ENCODE measurements around the gene MAP4K3. TPM values are rescaled to one million over a fixed set of nuclear protein-coding genes. Genes with fewer than 3 reads are reported as not detected.

Gene MAP4K3
- total RNA-seq, 1 experiment from 2014 or later, result 35.5 TPM

DNA sequence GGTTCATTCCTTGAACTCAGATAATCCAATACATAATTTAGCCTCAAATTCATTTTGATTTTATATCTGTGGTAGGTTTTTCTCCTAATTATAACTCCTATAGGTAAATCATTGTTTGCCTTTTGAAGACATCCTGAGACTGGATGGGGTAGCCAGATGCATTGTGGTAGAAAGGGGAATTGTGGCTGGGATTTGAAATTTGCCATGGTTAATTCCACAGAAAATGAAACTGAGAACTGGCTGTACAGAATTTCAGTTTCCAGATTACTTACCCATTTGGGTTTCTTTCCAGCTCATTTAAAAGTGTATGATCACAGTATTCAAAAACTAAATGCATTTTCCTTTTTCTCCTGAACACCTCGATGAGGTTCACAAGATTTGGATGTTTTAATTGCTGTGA lies 211.5 kb downstream of the MAP4K3 start:
- BruUV-seq (replicated peaks), result no TSS peak
- H3K4me3 ChIP-seq (ENCODE audit: low read depth, low read length, poor library complexity, severe bottlenecking), result no peak overlapping the region
- intact Hi-C loops (cut with micrococcal nuclease; ENCODE audit: unreplicated experiment), result no loop called here
- POLR2A ChIA-PET (ENCODE audit: low non-redundant PET), result no interaction called here
- no peak for DNase-seq (ENCODE audit: low spot score)
- no peak overlapping the region for H3K27ac ChIP-seq (ENCODE audit: low read depth, low read length, poor library complexity, severe bottlenecking)
- no peaks in the 10 kb centered on the region for H3K9me3 ChIP-seq (ENCODE audit: low read depth, low read length, poor library complexity, severe bottlenecking)
- H3K36me3 ChIP-seq (ENCODE audit: insufficient read depth, low read length, poor library complexity, severe bottlenecking), result no peaks in the 10 kb centered on the region
- no peak for TF ChIP-seq EZH2 (IDR thresholded peaks at IDR 0.05; ENCODE audit: borderline replicate concordance, low read depth, low read length, poor library complexity, severe bottlenecking)
- TF ChIP-seq, protein P1, sequence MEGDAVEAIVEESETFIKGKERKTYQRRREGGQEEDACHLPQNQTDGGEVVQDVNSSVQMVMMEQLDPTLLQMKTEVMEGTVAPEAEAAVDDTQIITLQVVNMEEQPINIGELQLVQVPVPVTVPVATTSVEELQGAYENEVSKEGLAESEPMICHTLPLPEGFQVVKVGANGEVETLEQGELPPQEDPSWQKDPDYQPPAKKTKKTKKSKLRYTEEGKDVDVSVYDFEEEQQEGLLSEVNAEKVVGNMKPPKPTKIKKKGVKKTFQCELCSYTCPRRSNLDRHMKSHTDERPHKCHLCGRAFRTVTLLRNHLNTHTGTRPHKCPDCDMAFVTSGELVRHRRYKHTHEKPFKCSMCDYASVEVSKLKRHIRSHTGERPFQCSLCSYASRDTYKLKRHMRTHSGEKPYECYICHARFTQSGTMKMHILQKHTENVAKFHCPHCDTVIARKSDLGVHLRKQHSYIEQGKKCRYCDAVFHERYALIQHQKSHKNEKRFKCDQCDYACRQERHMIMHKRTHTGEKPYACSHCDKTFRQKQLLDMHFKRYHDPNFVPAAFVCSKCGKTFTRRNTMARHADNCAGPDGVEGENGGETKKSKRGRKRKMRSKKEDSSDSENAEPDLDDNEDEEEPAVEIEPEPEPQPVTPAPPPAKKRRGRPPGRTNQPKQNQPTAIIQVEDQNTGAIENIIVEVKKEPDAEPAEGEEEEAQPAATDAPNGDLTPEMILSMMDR (conservative IDR thresholded peaks at IDR 0.05; ENCODE audit: low read depth, low read length), result no peak
- H3K27me3 ChIP-seq (replicated peaks; ENCODE audit: insufficient read depth, low read depth, low read length, poor library complexity), result no peaks in the 10 kb centered on the region
- H3K4me1 ChIP-seq (ENCODE audit: insufficient read depth, low read length, poor library complexity, severe bottlenecking), result no peaks in the 10 kb centered on the region
- CTCF ChIA-PET, result no interaction called here

DNA sequence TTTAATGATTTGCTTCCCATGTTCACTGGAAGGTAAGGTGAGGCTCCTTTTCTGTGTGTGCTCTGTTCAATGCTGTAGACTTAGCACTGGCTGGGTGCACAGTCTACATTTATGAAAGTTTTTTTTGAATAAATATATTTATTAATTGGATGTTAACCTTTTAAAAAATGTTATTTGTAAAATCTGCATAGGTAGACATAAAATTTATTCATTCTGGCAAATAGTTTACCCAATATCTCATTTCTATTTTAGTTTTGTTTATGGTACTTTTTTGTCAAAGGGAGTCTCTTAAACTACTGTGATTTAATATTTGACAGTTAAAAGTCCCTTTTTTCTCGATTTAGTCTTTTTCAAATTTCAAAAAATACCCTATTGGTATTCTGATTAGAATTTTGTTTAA lies 213.2 kb downstream of the MAP4K3 start:
- no peak for DNase-seq (ENCODE audit: low spot score)
- Histone ChIP-seq H3K4me1 (ENCODE audit: insufficient read depth, low read length, poor library complexity, severe bottlenecking) (no peaks in the 10 kb centered on the region), H3K27ac (ENCODE audit: low read depth, low read length, poor library complexity, severe bottlenecking) (no peak overlapping the region), H3K9me3 (ENCODE audit: low read depth, low read length, poor library complexity, severe bottlenecking) (no peaks in the 10 kb centered on the region), H3K36me3 (ENCODE audit: insufficient read depth, low read length, poor library complexity, severe bottlenecking) (no peaks in the 10 kb centered on the region), H3K27me3 (replicated peaks; ENCODE audit: insufficient read depth, low read depth, low read length, poor library complexity) (no peaks in the 10 kb centered on the region), H3K4me3 (ENCODE audit: low read depth, low read length, poor library complexity, severe bottlenecking) (no peak overlapping the region)
- BruUV-seq (replicated peaks), result no TSS peak
- intact Hi-C loops (cut with micrococcal nuclease; ENCODE audit: unreplicated experiment), result no loop called here
- ChIA-PET CTCF (no interaction called here), POLR2A (ENCODE audit: low non-redundant PET) (no interaction called here)
- no peak for TF ChIP-seq EZH2 (IDR thresholded peaks at IDR 0.05; ENCODE audit: borderline replicate concordance, low read depth, low read length, poor library complexity, severe bottlenecking)
- TF ChIP-seq, protein P1 (conservative IDR thresholded peaks at IDR 0.05; ENCODE audit: low read depth, low read length), result no peak

- ChIA-PET POLR2A (ENCODE audit: low non-redundant PET) (no interaction called here), CTCF (no interaction called here)
- Histone ChIP-seq H3K9me3 (ENCODE audit: low read depth, low read length, poor library complexity, severe bottlenecking) (no peaks in the 10 kb centered on the region), H3K27me3 (replicated peaks; ENCODE audit: insufficient read depth, low read depth, low read length, poor library complexity) (no peaks in the 10 kb centered on the region), H3K27ac (ENCODE audit: low read depth, low read length, poor library complexity, severe bottlenecking) (no peak overlapping the region), H3K36me3 (ENCODE audit: insufficient read depth, low read length, poor library complexity, severe bottlenecking) (no peaks in the 10 kb centered on the region), H3K4me1 (ENCODE audit: insufficient read depth, low read length, poor library complexity, severe bottlenecking) (no peaks in the 10 kb centered on the region), H3K4me3 (ENCODE audit: low read depth, low read length, poor library complexity, severe bottlenecking) (no peak overlapping the region)
- BruUV-seq (replicated peaks), result no TSS peak
- DNase-seq (ENCODE audit: low spot score), result no peak
- intact Hi-C loops (cut with micrococcal nuclease; ENCODE audit: unreplicated experiment), result no loop called here
- TF ChIP-seq, protein P1 (conservative IDR thresholded peaks at IDR 0.05; ENCODE audit: low read depth, low read length), result no peak
- TF ChIP-seq EZH2 (IDR thresholded peaks at IDR 0.05; ENCODE audit: borderline replicate concordance, low read depth, low read length, poor library complexity, severe bottlenecking), result no peak
Observed at GRCh38 chr2:39221459-39221858, 215.6 kb downstream of the MAP4K3 start.

Data from A673 (cell line).